HepG2 (cell line): Measurements from ENCODE around the gene SLC44A4. TPM values are rescaled to one million over a fixed set of nuclear protein-coding genes. Genes with fewer than 3 reads are reported as not detected.

Source experiments
- AKAP8 ChIP-seq: sonication (generic); formaldehyde crosslinking; IDR thresholded peaks from 2 replicates; pipeline ENCODE4 v1.5.1; 2020; ENCODE audit warnings: mild to moderate bottlenecking, missing genetic modification reagents
- CBX1 ChIP-seq: IDR thresholded peaks from one replicate; pipeline ENCODE4 v1.6.1; 2016; ENCODE audit warnings: antibody characterized with exemption, low read depth
- ETV6 ChIP-seq: sonication (generic); formaldehyde crosslinking; conservative IDR thresholded peaks from 2 replicates; pipeline ENCODE4 v1.4.0; 2020; ENCODE audit warnings: missing genetic modification reagents
- FOXC1 ChIP-seq: sonication (generic); formaldehyde crosslinking; IDR thresholded peaks from 2 replicates; pipeline ENCODE4 v1.8.0; 2022; ENCODE audit warnings: mild to moderate bottlenecking, missing genetic modification reagents, borderline replicate concordance
- GMEB1 ChIP-seq: sonication (generic); formaldehyde crosslinking; IDR thresholded peaks from 2 replicates; pipeline ENCODE4 v1.5.1; 2020; ENCODE audit warnings: missing genetic modification reagents, mild to moderate bottlenecking, borderline replicate concordance
- HINFP ChIP-seq: sonication (generic); formaldehyde crosslinking; IDR thresholded peaks from 2 replicates; pipeline ENCODE4 v1.4.0; 2020; ENCODE audit warnings: low read depth, mild to moderate bottlenecking, missing genetic modification reagents
- MBD4 ChIP-seq: IDR thresholded peaks from 2 replicates; pipeline ENCODE4 v1.6.1; 2012; ENCODE audit warnings: low read length, inconsistent platforms, borderline replicate concordance
- MEIS1 ChIP-seq: sonication (generic); formaldehyde crosslinking; IDR thresholded peaks from 2 replicates; pipeline ENCODE4 v1.9.0; 2021; ENCODE audit warnings: mild to moderate bottlenecking, missing genetic modification reagents, moderate library complexity, borderline replicate concordance
- MIER3 ChIP-seq: IDR thresholded peaks from 2 replicates; pipeline ENCODE4 v1.6.1; 2016; ENCODE audit warnings: missing compliant biosample characterization, borderline replicate concordance
- MXI1 ChIP-seq: IDR thresholded peaks from 3 replicates; pipeline ENCODE4 v1.6.1; 2012; ENCODE audit warnings: low read depth, low read length, inconsistent platforms, borderline replicate concordance
- NPAS2 ChIP-seq: sonication (generic); formaldehyde crosslinking; IDR thresholded peaks from 2 replicates; pipeline ENCODE4 v1.8.0; 2022; ENCODE audit warnings: mild to moderate bottlenecking, missing genetic modification reagents, borderline replicate concordance
- RCOR2 ChIP-seq: IDR thresholded peaks from 2 replicates; pipeline ENCODE4 v1.6.1; 2016; ENCODE audit warnings: missing biosample characterization, missing genetic modification reagents
- SALL1 ChIP-seq: sonication (generic); formaldehyde crosslinking; IDR thresholded peaks from 2 replicates; pipeline ENCODE4 v1.8.0; 2022; ENCODE audit warnings: mild to moderate bottlenecking, missing genetic modification reagents
- SSRP1 ChIP-seq: IDR thresholded peaks from 2 replicates; pipeline ENCODE4 v1.6.1; 2016; ENCODE audit warnings: control low read depth
- TRIM24 ChIP-seq: sonication (generic); formaldehyde crosslinking; IDR thresholded peaks from 2 replicates; pipeline ENCODE4 v1.8.0; 2022; ENCODE audit warnings: mild to moderate bottlenecking, missing genetic modification reagents
- ZNF20 ChIP-seq: sonication (generic); formaldehyde crosslinking; IDR thresholded peaks from 2 replicates; pipeline ENCODE4 v1.4.0; 2020; ENCODE audit warnings: mild to moderate bottlenecking, moderate library complexity, missing genetic modification reagents
- ZNF251 ChIP-seq: sonication (generic); formaldehyde crosslinking; IDR thresholded peaks from 2 replicates; pipeline ENCODE4 v1.9.0; 2021; ENCODE audit warnings: mild to moderate bottlenecking, missing genetic modification reagents
- ZNF275 ChIP-seq: sonication (generic); formaldehyde crosslinking; IDR thresholded peaks from 2 replicates; pipeline ENCODE4 v1.8.0; 2022; ENCODE audit warnings: missing genetic modification reagents, mild to moderate bottlenecking, inconsistent platforms, borderline replicate concordance
- ZNF556 ChIP-seq: sonication (generic); formaldehyde crosslinking; IDR thresholded peaks from 2 replicates; pipeline ENCODE4 v1.4.0; 2020; ENCODE audit warnings: mild to moderate bottlenecking, missing genetic modification reagents, borderline replicate concordance
- ZNF597 ChIP-seq: sonication (generic); formaldehyde crosslinking; IDR thresholded peaks from 2 replicates; pipeline ENCODE4 v1.5.0; 2020; ENCODE audit warnings: missing genetic modification reagents
- ZNF749 ChIP-seq: sonication (generic); formaldehyde crosslinking; IDR thresholded peaks from 2 replicates; pipeline ENCODE4 v1.8.0; 2022; ENCODE audit warnings: mild to moderate bottlenecking, missing genetic modification reagents, moderate library complexity, borderline replicate concordance
- polyA plus RNA-seq, 8 experiments: library from polyadenylated mRNA; depleted of rRNA in 3 of 8; stranded (reverse) in 7 of 8; unstranded in 1 of 8; fragments of >200 nt; fragmentation: Illumina TruSeq in 4 of 8; extraction: Trizol in 4 of 8; gene quantifications; 2 replicates each; pipeline versions ENCODE4 v1.2.1 to v1.2.3, GENCODE V29; 2011 to 2016; ENCODE audit warnings: low read depth in 4 of 8, missing spikeins in 1 of 8, mixed read lengths in 1 of 8; ENCODE audit not compliant: insufficient read depth in 1 of 8
- total RNA-seq, 5 experiments: library from RNA; depleted of rRNA; stranded (reverse); fragments of >200 nt; fragmentation: Illumina TruSeq; extraction: Trizol; gene quantifications; 2 replicates each; pipeline ENCODE4 v1.2.3, GENCODE V29; 2016; ENCODE audit warnings: low read depth in 1 of 5
- TF ChIP-seq, protein P1 (sequence below): sonication (generic); formaldehyde crosslinking; conservative IDR thresholded peaks from 2 replicates; pipeline ENCODE4 v1.8.0; 2022; ENCODE audit warnings: mild to moderate bottlenecking, moderate library complexity, missing genetic modification reagents

Gene SLC44A4
- total and polyA plus RNA-seq, 2 of the 13 experiments (the other 11 are each of a cell fraction or from before 2014, with no cell fraction given), result 3.5 to 5.9 TPM

GRCh38 chr6:31862344-31863235 lies 16.2 kb downstream of the SLC44A4 start, which contains the start of gene NEU1 (continued):
- TF ChIP-seq, protein P1, sequence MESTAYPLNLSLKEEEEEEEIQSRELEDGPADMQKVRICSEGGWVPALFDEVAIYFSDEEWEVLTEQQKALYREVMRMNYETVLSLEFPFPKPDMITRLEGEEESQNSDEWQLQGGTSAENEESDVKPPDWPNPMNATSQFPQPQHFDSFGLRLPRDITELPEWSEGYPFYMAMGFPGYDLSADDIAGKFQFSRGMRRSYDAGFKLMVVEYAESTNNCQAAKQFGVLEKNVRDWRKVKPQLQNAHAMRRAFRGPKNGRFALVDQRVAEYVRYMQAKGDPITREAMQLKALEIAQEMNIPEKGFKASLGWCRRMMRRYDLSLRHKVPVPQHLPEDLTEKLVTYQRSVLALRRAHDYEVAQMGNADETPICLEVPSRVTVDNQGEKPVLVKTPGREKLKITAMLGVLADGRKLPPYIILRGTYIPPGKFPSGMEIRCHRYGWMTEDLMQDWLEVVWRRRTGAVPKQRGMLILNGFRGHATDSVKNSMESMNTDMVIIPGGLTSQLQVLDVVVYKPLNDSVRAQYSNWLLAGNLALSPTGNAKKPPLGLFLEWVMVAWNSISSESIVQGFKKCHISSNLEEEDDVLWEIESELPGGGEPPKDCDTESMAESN (CRISPR knock-in tag), result peak; percentile 89
- no peak for TF ChIP-seq TRIM24 (CRISPR knock-in tag)
- TF ChIP-seq ETV6 (CRISPR knock-in tag), result peak; percentile 85
- TF ChIP-seq HINFP (CRISPR knock-in tag), result peak; percentile 91
- TF ChIP-seq CBX1, result peak; percentile 98
- peak; percentile 90 for TF ChIP-seq SALL1 (CRISPR knock-in tag)
- no peak for TF ChIP-seq NPAS2 (CRISPR knock-in tag)
- TF ChIP-seq ZNF556 (CRISPR knock-in tag), result peak; percentile 71; the same call in 1 of the 2 replicates
- no peak for TF ChIP-seq SSRP1 (CRISPR knock-in tag)
- TF ChIP-seq ZNF749 (CRISPR knock-in tag), result no peak; the same call in none of the 2 replicates
- TF ChIP-seq ZNF20 (CRISPR knock-in tag), result no peak
- TF ChIP-seq ZNF597 (CRISPR knock-in tag), result no peak
- no peak for TF ChIP-seq ZNF251
- TF ChIP-seq ZNF275, result peak; percentile 95
- TF ChIP-seq FOXC1 (CRISPR knock-in tag), result peak; percentile 86; the same call in 1 of the 2 replicates
- peak; percentile 87; the same call in 2 of the 3 replicates for TF ChIP-seq MXI1
- TF ChIP-seq MBD4, result no peak
- TF ChIP-seq RCOR2 (CRISPR knock-in tag), result no peak
- peak; percentile 86 for TF ChIP-seq GMEB1 (CRISPR knock-in tag)
- TF ChIP-seq MIER3 (CRISPR knock-in tag), result peak; percentile 82; the same call in 1 of the 2 replicates
- TF ChIP-seq MEIS1, result peak; percentile 88; the same call in 1 of the 2 replicates
- TF ChIP-seq AKAP8 (CRISPR knock-in tag), result peak; percentile 90
